HL-60 (cell line): ENCODE data around the gene RHOJ.

Experiments
- CTCF ChIP-seq: IDR thresholded peaks from one replicate; pipeline ENCODE4 v1.5.1; 2011; ENCODE audit warnings: low read length, control low read depth, inconsistent platforms; ENCODE audit not compliant: insufficient read depth
- POLR2AphosphoS5 ChIP-seq: IDR thresholded peaks from 2 replicates; pipeline ENCODE4 v1.6.1; 2012; ENCODE audit warnings: low read depth
- REST ChIP-seq: IDR thresholded peaks from 2 replicates; pipeline ENCODE4 v1.6.1; 2012; ENCODE audit warnings: low read depth; ENCODE audit not compliant: insufficient replicate concordance
- SPI1 ChIP-seq: IDR thresholded peaks from 2 replicates; pipeline ENCODE4 v1.6.1; 2012; ENCODE audit warnings: low read depth, mild to moderate bottlenecking, borderline replicate concordance

DNA sequence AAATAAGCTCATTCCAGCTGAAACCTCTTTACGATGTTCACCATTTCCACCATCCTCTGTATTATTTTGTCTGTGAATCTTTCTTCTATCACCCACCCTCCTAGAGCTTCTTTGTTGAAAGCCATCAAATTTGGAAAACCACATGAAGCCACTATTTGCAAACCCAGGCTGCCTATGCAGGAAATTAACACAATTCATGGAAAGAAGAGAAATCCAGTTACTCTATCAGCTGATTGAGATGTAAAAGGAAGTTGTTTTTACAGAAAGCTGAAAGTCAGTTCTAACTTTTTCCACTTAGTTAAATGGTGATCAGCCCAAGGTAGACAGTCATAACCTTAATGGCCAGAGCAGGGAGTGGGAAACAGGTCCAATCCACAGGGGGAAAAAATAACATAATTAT is 6.6 kb downstream of the RHOJ start:
- TF ChIP-seq CTCF (no peak), POLR2AphosphoS5 (no peak), REST (no peak), SPI1 (no peak)
